Measurements from ENCODE around the gene EXOC3.

- TF ChIP-seq TAF1 (IDR thresholded peaks at IDR 0.05; ENCODE audit: borderline replicate concordance, low read depth, low read length), result no peak
- TF ChIP-seq POLR2A (IDR thresholded peaks at IDR 0.05; ENCODE audit: low read depth, low read length), result no peak
- no peak for TF ChIP-seq POLR2AphosphoS5 (IDR thresholded peaks at IDR 0.05; ENCODE audit: low read depth, low read length)
Observed at GRCh38 chr5:423233-423565, 19.8 kb upstream of the EXOC3 start.
